HG03342 (cell line): Measurements from ENCODE around the gene WWC2.
"Not testable (repeated sequence)": the region's sequence is repeated elsewhere in the genome, so short reads cannot be mapped to it uniquely, and the experiment has no call there.

Experiments
- ATAC-seq: cut with Tn5 transposase; IDR thresholded peaks from one replicate; pipeline ENCODE4 v1.9.1; 2021; ENCODE audit warnings: mild to moderate bottlenecking, moderate library complexity; ENCODE audit not compliant: unreplicated experiment

Gene WWC2

DNA sequence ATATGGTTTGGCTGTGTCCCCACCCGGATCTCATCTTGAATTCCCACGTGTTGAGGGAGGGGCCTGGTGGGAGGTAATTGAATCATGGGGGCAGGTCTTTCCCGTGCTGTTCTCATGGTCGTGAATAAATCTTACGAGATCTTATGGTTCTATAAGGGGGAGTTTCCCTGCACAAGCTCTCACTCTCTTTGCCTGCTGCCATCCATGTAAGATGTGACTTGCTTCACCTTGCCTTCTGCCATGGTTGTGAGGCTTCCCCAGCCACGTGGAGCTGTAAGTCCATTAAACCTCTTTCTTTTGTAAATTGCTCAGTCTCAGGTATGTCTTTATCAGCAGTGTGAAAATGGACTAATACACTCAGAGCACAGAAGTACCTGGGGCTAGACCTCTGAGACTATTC is 227.3 kb downstream of the WWC2 start:
- ATAC-seq = not testable (repeated sequence)

DNA sequence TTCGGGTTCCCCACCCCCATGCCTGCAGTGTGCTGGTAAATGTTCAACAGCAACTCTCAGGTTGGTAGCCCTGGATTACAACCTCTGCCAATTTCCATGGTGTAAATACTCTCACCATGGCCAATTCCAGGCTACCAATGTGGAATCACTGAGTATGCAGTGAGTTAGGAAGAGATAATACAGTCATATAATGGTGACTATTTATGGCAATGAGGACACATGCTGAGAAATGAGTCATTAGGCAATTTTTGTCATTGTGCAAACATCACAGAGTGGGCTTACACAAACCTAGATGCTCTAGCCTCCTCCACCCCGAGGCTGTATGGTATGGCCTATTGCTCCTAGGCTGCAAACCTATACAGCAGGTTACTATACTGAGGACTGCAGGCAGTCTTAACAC is 227.8 kb downstream of the WWC2 start:
- no peak for ATAC-seq

DNA sequence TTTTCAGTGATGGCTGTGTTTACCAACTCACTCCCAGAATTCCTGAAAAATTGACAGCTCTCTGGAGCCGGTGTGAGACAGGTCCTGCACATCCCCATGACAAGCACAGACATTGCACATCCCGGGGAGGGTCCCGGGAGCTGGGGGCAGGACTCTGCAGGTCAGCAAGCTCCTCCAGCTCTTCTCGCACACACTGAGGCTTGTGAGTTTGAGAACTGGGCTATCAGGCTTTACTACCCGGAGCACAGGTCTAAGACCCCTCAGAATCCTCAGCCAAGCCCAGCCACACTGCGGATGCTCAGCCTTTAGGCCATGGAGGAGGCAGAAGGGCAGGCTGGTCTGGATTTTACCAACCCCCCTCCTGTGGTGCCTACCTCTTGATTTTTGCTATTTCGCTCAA is 228.8 kb downstream of the WWC2 start:
- no peak for ATAC-seq

DNA sequence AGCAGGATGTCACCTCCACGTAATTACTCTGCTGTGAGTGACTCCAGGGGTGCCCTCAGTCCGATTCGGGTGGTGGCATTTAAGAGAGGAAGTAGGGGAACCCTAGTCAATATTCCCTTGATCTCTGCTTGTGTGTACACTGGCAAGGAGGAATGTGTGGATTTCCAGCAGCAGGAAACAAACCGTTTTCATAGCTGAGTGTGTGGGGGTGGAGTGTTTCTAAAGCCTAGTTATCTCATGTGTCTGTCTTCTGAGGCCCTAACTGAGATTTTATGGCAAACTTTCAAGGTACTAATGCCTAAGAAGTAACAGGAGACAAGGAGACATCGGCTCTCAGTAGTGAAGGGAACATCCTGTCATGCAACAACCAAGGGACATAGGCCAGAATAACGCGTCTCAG is 229.8 kb downstream of the WWC2 start:
- no peak for ATAC-seq

DNA sequence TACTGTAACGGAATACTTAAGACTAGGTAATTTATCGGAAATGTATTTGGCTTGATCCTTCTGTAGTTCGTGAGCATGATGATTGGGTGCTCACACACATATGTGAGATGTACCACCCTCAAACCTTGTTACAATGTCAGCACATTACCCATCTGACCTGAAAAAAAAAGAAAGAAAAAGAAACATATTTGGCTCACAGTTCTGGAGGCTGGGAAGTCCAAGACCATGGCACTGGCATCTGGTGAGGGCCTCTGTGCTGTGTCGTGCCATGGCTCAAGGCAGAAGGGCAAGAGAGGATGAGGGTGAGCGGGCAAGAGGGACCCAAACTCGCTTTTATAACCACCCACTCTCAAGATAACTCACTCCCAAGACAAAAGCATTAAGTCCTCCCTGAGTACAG is 230.2 kb downstream of the WWC2 start:
- ATAC-seq = no peak

DNA sequence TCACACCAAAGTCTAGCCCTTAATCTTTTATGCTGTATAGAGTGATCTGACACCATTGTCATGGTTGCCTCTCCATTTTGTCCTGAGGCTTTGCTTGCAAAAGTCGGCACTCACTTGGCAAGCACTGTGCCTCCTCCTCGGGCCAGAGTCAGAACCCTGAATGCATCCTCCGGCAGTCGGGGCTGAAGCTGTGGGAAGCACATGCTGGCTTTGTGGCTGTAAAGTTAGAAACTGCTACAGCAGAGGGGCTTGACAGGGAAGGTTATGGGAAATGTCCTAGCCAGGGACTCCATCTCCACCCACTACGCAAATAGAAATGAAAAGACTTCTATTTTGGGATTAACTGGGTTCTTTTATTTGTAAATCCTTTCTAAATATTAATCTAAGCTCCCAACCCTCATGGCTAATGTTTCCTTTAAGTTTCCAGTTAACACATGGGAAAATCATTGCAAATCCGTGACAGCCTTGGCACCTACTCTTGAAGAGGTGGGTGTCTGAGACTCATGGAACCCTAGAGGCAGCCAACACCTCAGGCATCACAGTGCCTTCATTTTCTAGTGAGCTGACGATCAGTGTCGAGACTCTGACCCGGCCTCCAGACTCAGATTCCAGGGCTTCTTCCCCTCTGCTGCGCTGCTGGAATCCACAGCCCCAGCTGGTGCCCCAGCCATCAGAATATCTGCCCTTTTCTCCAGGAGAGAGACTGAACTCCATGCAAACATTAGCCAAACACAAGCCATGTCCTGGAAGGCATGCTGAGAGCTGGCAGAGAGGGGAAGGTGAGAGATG is 231.1 kb downstream of the WWC2 start:
- ATAC-seq = no peak

DNA sequence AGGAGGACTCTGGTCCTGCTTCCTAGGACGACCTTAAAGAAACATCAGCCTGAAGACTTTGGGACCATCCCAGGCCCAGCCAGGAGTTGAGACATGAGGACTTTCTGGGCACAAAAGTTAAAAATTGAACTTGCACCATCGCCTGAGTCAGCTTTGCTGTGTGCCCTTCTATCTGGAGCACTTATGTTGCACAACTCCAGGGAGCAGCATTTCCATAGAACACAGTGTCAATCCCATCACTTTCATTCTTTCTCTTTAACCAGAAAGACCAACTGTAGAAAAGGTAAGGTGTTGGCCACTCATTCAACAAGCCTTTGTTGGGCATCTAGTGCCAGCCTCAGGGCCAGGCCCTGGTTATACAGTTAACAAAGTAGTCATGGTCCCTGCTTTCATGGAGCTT is 231.8 kb downstream of the WWC2 start:
- ATAC-seq = no peak

DNA sequence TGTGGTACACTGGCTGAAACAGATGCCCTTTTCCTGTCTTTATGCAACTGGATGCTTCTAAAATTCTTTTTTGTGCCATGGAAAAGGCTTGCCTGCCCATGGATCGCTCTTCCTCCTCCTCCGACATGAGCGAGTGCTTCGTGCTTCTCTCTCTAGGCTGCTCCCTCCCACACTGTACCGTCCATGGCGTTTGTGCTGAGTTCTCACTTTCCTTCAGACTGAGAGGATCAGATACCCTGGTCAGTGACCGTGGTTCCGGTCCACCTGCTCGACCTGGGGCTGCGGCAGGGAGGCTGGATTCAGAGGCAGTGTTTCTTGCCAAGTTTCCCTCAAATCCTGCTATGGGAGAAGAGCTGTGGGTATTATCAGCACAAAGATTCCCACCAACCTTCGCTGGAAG is 233.4 kb downstream of the WWC2 start:
- ATAC-seq = no peak

DNA sequence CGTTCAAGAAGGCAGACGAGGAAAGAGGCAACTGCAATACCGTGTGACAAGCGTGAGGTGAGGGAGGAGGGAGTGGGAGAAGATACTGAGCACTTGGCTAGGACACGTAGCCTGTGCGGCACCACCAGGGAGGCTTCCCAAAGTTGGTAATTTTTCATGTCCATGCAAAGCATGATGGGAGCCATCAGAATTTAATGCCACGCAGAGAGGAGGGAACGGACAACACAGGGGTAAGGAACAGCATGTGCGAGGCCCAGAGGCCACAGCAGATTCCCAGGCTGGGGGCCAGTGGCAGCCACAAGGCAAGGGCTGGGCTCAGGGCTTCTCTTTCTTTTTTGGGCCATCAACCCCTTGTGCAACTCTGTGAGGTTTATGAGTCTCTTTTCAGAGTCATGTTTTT is 234.1 kb downstream of the WWC2 start:
- ATAC-seq = no peak

DNA sequence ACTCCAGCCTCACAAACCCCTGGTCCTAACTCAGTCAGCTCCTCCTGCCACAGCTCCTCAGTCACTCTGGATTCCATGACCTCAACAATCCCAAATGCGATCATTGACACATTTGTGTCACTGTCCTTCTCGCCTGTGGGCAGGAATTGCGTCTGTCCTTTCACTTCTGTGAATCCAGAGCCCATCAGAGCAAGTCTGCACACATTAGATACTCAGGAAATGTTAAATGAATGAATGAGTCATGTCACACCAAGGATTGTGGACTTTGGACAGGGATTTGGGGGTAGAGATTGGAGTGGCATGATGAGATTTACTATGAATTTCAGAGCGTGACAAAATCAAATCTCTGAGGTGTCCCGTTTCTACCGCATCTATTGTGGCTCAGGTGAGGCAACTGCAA is 234.9 kb downstream of the WWC2 start:
- no peak for ATAC-seq

DNA sequence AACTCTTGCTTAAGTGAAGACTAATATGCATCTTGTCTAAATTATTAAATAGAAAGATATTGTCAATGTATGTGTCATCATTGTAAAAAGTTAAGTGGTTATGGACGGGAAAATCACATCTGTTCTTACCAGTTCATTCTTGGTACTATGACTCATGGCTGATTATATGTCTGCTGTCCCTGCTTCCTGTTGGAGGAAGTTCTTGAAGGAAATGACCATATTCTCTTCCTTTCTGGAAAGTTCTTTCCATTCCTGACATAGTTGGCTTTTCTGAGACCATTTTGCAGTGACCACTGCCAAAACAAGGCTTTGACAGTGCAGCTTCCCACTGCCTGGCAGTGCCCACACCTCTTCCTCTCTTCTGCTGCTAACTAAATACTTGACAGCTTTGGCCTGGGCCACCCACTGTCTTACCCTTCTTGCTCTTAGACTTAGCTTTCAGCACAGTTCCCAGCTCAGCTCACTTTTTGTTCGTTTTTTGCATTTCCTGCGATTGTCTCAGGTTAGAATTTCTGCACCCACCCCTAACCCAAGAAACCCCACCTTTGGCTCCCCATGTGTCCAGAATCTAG is 236.4 kb downstream of the WWC2 start:
- no peak for ATAC-seq

DNA sequence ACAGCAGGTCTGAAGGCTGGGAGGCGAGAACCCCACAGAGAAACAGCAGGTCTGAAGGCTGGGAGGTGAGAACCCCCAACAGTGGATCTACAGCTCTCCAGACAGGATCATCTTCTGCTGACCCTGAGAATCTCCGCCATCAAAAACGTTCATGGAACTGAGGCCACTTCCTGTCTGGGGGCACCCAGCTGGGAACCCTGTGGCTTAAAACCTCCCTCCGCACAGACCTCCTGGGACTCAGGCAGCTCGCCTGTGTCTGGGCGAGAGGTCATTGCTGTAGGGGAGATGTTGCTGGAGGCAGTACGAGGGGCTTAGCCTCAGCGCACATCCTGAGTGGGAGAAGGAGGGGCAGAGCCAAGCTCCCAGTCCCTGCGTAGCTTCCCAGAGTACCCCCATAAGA is 238.3 kb downstream of the WWC2 start:
- ATAC-seq = no peak

DNA sequence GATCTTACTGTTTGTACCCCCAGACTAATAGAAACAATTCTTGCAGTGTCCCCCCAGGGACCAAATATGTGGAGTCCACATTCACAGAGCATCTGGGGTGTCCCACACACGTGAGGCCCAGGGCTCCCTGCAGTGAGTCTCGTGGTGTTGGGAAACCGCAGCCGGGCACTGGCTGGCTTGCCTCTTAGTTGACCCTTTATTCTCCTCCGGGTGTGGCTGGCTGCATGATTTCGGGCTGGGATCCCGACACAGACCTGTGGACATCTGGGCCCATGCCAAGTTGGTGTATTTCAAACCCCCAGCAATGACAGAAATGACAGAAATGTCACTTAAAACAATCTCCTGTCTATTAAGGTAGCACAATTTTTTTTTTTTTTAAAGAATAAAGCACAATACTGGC is 238.8 kb downstream of the WWC2 start:
- no peak for ATAC-seq

DNA sequence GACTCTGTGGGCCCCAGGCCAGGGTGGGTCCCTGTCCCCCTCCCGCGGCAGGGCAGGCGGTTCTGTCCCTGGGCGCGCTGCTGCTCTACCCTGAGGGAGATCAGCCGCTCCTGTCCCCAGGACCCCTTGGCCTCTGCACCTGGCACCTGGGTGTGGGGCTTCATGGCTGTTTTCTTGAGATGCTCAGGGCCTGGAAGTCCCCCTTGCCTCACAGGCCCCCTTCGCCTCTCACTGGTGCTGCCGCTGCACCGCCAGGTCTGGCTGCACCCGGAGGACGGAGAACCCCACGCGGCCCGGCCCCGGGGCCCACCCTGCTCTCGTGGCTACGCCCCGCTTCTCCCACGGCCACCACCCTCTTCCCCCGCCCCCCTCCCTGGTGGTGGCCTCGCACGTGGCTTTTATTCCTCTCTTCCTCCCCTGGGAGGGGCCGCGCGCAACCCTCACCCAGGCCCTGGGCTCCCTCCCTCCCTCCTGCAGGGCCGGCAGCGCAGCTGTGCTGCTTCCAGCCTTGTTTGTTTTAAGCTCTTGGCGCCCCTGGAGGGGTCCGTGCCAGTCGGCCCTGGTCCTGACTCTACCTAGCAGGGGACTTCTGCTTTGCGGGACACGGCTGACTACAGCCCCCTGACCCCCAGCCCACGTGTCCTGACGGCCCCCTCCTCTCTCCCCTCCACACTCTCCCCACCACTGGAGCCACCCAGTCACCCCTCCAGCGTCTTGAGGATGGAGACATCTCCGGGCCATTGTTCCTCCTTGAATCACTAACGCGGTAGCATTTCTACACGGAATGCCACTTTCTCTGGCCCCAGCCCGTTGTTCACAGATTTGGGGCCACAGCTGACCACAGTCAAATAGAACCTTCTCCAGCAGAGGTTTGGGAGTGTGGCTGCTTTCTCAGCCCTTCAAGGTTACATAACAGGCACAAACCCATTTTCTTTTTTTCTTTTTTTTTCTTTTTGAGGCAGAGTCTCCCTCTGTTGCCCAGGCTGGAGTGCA is 243.8 kb downstream of the WWC2 start:
- no peak for ATAC-seq

DNA sequence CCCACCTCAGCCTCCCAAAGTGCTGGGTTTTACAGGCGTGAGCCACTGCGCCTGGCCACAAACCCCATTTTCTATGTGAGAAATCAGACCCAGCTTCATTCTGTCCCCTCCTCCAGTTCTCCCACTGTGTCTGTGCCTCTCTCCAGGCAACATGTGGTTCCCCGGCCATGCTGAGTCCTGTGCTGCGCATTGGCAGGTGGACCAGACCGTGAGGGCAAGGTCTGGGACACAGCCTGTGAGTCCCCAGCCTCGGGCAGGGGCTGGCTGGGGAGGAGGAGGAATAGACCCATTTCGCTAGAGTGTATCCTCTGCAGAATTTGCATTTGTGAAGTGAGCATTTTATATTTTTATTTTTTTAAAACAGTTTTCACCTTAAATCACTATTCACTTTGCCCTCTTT is 244.7 kb downstream of the WWC2 start:
- no peak for ATAC-seq

DNA sequence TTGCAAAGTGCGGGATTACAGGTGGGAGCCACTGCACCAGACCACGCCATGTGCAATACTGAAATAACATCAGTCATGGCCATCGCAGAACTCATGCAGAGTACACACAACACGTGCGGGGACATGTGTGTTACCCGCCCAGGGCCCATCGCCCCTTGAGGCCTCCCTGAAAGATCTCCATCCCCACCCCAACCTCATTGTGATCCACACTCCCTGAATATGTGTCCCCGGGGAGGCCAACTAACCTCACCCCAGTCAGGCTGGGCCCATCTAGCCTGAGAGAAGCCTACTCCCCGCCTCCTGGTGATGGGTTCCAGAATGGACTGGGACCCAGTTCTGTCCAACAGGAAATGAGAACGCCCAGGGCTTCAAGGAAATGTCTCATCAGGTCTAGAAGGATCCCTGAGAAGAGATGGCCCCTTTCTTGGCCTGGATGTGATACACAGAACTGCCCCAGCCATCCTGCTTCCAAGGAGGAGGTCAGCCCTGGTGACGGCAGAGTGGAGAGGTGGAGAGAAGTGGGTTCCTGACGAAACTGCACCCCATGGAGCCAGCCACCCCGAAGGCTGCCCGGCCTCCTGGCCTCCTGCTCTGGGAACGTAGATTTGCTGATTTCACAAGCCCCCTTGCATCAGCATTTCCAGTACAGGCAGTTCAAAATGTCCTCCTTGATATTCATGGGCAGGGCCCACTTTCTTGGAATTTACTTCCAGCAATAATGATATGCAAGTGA is 245.6 kb downstream of the WWC2 start:
- no peak for ATAC-seq

DNA sequence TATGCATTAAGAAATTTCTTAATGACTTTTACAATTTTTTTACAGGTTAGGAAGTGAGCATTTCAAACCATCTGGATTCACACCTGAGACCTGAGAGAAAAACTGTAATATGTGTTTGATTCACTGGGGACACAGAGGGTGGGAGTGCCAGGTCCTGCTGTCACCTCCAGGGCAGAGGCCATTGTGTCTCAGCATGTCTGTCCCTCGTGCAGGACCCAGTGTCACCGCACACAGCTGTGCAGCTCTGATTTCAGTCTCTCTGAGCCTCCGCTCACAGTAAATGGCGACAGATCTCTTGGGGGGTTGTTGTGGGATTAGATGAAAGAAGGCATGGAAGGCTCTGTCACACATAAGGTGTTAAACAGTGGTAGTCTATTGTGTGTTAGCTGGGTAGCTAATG is 246.2 kb downstream of the WWC2 start:
- ATAC-seq = no peak

DNA sequence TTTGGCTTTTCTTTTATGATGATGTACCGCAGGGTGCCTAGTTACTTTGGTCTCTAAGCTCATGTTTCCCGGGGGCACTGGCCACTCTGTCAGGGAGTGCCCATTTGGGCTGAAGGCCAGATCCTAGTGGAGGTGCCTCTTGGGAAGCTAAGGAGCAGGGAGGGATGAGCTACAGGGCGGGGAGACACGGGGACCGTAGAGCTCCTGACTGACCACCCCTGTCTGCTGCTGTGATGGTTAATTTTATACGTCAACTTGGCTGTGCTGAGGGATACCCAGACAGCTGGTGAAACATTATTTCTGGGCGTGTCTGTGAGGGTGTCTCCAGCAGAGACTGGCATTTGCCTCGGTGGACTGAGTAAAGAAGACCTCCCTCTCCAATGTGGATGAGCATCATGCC is 248.1 kb downstream of the WWC2 start:
- no peak for ATAC-seq

DNA sequence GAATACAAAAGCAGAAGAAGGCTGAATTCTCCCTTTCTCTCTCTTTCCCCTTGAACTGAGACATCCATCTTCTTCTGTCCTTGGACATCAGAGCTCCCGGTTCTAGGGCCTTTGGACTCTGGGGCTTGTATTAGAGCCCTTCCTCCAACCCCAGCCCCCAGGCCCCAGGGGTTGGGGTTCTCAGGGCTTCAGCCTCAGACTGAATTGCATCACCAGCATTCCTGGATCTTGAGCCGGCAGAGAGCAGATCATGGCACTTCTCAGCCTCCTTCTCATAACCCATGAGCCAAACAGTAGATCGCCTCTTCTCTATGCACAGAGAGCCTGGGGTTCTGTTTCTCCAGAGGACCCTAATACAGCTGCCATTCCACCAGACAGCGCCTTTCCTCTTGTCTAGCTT is 248.5 kb downstream of the WWC2 start:
- no peak for ATAC-seq

DNA sequence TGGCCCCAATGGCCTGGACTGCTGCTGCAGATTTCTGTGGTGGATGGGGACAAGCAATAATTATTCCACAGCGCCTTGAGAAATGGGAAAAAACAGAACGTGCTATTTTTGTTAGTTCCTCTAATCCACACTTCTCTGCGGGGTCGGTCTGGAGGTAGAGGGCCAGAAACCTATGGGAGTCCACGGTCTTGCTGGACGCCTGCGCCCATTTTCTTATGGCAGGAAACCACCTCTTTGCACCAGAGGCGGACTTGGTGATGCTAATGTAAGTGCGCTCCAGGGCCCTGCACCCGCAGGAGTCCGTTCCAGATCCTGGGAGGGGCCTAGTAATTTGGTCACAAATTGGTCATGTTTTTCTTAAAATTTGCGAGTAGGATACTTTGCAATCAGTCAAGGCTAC is 249.1 kb downstream of the WWC2 start:
- ATAC-seq = no peak
